ENCODE measurements around the gene WNK3. TPM values are rescaled to one million over a fixed set of nuclear protein-coding genes. Genes with fewer than 3 reads are reported as not detected.

WNK3 gene
- total and polyA plus RNA-seq, 2 donors (not counting 3 experiments of a cell fraction or from before 2014, with no cell fraction given): 0.30 to 2.7 TPM

- POLR2A ChIA-PET: no interaction called here
- no TSS peak for BruUV-seq (replicated peaks)
- H3K4me3 ChIP-seq (replicated peaks in 1 of 3; ENCODE audit: insufficient read depth in 1 of 3, low read depth in 1 of 3, low read length in 3 of 3): no peak overlapping the region
- H3K9me1 ChIP-seq (replicated peaks; ENCODE audit: control insufficient read depth, extremely low read depth, insufficient read depth, low read length): no peaks in the 10 kb centered on the region
- DNase-seq (ENCODE audit: low read depth, low spot score) (no peak), FAIRE-seq (no peak)
- no peaks in the 10 kb centered on the region for H3K79me2 ChIP-seq (ENCODE audit: control insufficient read depth, insufficient read depth, low read length)
- H3K27ac ChIP-seq (ENCODE audit: insufficient read depth, low read depth, low read length): no peak overlapping the region
- H3K9me3 ChIP-seq (replicated peaks; ENCODE audit: control insufficient read depth, insufficient read depth, low read length): no peaks in the 10 kb centered on the region
- no peak overlapping the region for H3K9ac ChIP-seq (replicated peaks; ENCODE audit: extremely low read depth, insufficient read depth, low read length)
- intact Hi-C loops (cut with micrococcal nuclease) (no loop called here), dilution Hi-C loops (cut with MboI; ENCODE audit: extremely low pct_ligation_motif_present, low sequenced_read_pairs) (no loop called here)
- H3K4me2 ChIP-seq (ENCODE audit: insufficient read depth, low read length): no peak overlapping the region
- no peaks in the 10 kb centered on the region for H4K20me1 ChIP-seq (replicated peaks; ENCODE audit: control insufficient read depth, extremely low read depth, insufficient read depth, low read length)
- H3K27me3 ChIP-seq (ENCODE audit: control insufficient read depth in 2 of 2, insufficient read depth in 2 of 2, low read length in 2 of 2): no peaks in the 10 kb centered on the region
- no peak overlapping the region for H2AFZ ChIP-seq (ENCODE audit: low read depth, low read length)
- CTCF ChIA-PET: interaction anchor here (0.6 kb wide), 1 partner anchor 20 kb away, joined by 3 read pairs; no protein-coding TSS in a partner anchor
- no peak for TF ChIP-seq JUN (IDR thresholded peaks at IDR 0.05; ENCODE audit: borderline replicate concordance, insufficient read depth, insufficient read length, low read depth)
- no peak for TF ChIP-seq POLR2A (IDR thresholded peaks at IDR 0.05; ENCODE audit: low read depth, low read length)
- TF ChIP-seq, protein P1, sequence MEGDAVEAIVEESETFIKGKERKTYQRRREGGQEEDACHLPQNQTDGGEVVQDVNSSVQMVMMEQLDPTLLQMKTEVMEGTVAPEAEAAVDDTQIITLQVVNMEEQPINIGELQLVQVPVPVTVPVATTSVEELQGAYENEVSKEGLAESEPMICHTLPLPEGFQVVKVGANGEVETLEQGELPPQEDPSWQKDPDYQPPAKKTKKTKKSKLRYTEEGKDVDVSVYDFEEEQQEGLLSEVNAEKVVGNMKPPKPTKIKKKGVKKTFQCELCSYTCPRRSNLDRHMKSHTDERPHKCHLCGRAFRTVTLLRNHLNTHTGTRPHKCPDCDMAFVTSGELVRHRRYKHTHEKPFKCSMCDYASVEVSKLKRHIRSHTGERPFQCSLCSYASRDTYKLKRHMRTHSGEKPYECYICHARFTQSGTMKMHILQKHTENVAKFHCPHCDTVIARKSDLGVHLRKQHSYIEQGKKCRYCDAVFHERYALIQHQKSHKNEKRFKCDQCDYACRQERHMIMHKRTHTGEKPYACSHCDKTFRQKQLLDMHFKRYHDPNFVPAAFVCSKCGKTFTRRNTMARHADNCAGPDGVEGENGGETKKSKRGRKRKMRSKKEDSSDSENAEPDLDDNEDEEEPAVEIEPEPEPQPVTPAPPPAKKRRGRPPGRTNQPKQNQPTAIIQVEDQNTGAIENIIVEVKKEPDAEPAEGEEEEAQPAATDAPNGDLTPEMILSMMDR (IDR thresholded peaks at IDR 0.05; ENCODE audit: extremely low read depth in 1 of 2, insufficient read depth in 1 of 2, low read depth in 1 of 2, low read length in 2 of 2): no peak
- TF ChIP-seq POLR2AphosphoS5 (IDR thresholded peaks at IDR 0.05; ENCODE audit: insufficient read depth, low read depth, low read length): no peak
- TF ChIP-seq, protein P2, sequence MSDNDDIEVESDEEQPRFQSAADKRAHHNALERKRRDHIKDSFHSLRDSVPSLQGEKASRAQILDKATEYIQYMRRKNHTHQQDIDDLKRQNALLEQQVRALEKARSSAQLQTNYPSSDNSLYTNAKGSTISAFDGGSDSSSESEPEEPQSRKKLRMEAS (IDR thresholded peaks at IDR 0.05; ENCODE audit: insufficient read depth, insufficient read length): no peak
- no peak for TF ChIP-seq MYC (IDR thresholded peaks at IDR 0.05; ENCODE audit: low read depth, low read length)
- no peak for TF ChIP-seq FOS (IDR thresholded peaks at IDR 0.05; ENCODE audit: borderline replicate concordance, insufficient read depth, low read length)
- TF ChIP-seq GATA2 (IDR thresholded peaks at IDR 0.05; ENCODE audit: insufficient read depth, insufficient read length, low read depth, low read length): no peak
- no peak for TF ChIP-seq EZH2 (IDR thresholded peaks at IDR 0.05; ENCODE audit: borderline replicate concordance, low read depth, low read length, severe bottlenecking)
- H3K4me1 ChIP-seq (ENCODE audit: control insufficient read depth, extremely low read depth, insufficient read depth, low read length): no peaks in the 10 kb centered on the region
- no peaks in the 10 kb centered on the region for H3K36me3 ChIP-seq (ENCODE audit: control insufficient read depth in 2 of 2, extremely low read depth in 1 of 2, insufficient read depth in 2 of 2, low read length in 2 of 2)
These were observed 159.6 kb downstream of the WNK3 start for GRCh38 chrX:54198262-54198661.
